ENCODE results near the gene GGN.

Gene GGN

DNA sequence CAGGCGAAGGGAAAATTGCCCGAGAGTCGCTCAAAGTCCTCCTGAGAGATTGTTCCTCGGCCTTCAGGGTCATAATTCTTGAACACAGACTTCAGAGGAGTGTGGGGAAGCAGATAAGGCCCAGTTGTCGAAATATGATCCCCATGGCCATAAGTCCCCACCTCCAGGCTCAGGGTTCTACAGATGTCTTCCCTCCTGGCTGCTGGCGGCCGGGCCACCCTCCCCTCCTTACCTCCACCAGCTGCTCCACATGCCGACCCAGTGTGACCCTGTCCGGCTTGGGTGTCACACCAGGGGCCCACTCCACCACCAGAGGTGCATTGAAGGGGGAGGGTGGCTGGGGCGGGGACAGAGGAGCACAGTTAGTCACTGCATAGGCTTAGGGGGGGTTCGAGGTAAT lies 25.1 kb upstream of the GGN start:
- in situ Hi-C loops (cut with MboI; ENCODE audit: low sequenced_read_pairs): loop anchor here (25.0 kb wide), 1 partner anchor 499 kb away; the partner anchor contains the start of gene CCER2

DNA sequence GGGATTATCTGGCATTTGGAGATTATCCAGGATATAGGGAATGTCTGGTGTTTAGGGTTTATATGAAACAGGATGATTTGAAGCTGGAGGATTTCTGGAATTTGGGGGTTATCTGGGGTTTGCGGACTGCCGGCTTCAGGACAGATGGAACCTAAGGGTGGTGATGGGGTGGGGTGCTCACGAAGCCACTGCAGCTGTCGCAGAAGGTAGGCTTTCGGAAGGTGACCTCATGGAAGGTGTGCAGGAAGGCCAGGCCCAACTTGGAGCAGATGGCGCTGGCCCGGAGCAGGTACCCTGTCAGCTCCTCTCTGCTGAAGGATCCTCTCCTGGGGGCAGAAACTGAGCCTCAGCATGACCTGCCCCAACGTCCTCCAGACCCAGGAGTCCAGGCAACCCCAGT lies 24.7 kb upstream of the GGN start:
- in situ Hi-C loops (cut with MboI; ENCODE audit: low sequenced_read_pairs): loop anchor here (25.0 kb wide), 1 partner anchor 500 kb away; the partner anchor contains the start of gene CCER2

DNA sequence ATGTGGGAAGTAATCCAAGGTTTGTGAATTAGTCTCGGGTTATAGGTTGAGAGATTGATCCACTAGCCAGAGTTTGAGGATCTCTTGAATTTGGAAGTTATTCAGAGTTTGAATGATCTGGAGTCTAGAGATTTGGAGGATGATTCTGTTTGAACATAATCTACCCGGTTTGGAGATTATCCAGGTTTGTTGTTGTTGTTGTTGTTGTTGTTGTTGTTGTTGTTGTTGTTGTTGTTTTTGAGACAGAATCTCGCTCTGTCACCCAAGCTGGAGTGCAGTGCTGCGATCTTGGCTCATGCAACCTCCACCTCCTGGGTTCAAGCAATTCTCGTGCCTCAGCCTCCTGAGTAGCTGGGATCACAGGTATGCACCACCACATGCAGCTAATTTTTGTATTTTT lies 24.1 kb upstream of the GGN start:
- in situ Hi-C loops (cut with MboI; ENCODE audit: low sequenced_read_pairs): loop anchor here (25.0 kb wide), 1 partner anchor 500 kb away; the partner anchor contains the start of gene CCER2

DNA sequence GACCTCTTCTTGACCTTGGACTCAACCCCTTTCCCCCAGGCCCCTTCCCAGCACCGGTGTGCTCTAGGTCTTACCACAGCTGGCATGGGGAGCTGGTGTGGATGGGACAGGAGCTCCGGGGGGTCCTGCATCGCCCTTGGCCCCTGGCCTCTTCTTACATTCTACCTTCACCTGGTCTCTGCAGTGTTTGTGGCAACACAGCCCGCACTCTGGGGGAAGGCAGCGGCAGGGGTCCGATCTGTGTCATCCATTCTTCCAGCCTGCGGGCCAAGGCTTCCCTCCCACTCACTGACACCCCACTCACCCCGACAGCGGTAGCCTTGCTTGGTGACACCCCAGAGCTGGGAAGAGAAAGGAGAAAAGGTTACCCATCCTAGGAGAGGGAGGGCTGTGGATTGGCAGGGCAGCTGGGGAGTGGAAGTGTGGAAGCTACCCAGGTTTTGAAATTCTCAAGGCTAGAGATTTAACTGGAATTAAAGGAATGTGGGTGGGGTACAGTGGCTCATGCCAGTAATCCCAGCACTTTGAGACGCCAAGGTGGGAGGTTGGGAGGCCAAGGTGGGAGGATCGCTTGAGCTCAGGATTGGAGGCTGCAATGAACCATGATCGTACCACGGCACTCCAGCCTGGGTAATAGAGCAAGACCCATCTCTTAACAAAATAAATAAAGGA lies 23.3 kb upstream of the GGN start:
- in situ Hi-C loops (cut with MboI; ENCODE audit: low sequenced_read_pairs): loop anchor here (25.0 kb wide), 1 partner anchor 501 kb away; the partner anchor contains the start of gene CCER2

DNA sequence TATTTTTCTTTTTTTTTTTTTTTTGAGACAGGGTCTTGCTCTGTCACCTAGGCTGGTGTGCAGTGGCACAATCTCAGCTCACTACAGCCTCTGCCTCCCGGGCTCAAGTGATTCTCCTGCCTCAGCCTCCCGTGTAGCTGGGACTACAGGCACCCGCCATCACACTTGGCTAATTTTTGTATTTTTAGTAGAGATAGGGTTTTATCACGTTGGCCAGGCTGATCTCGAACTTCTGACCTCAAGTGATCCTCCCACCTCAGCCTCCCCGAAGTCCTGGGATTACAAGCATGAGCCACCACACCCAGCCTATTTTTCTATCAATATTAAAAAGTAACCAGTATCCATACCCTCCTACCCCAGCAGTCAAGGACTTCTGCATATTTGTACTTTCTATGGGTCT lies 22.6 kb upstream of the GGN start:
- in situ Hi-C loops (cut with MboI; ENCODE audit: low sequenced_read_pairs): loop anchor here (25.0 kb wide), 1 partner anchor 502 kb away; the partner anchor contains the start of gene CCER2

DNA sequence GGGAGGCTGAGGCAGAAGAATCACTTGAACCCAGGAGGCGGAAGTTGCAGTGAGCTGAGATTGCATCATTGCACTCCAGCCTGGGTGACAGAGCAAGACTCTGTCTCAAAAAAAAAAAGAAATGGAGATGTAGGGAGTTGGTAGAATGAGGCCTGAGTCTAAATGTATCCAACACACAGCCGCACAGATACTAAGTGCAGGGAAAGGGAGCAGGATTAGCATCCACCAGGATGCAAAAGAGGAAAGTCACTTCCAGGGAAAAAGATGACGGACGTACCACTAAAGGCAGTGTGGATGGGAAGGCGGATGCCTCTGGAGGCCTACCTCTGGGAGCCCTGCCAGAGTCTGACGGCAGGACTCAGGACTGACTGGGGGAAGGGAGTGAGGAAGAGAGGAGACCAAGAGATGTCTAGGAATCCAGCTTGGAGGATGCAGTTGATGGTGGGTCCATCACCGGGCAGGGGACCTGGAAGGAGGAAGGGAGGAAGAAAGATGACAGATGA lies 21.8 kb upstream of the GGN start:
- in situ Hi-C loops (cut with MboI; ENCODE audit: low sequenced_read_pairs): loop anchor here (25.0 kb wide), 1 partner anchor 503 kb away; the partner anchor contains the start of gene CCER2

DNA sequence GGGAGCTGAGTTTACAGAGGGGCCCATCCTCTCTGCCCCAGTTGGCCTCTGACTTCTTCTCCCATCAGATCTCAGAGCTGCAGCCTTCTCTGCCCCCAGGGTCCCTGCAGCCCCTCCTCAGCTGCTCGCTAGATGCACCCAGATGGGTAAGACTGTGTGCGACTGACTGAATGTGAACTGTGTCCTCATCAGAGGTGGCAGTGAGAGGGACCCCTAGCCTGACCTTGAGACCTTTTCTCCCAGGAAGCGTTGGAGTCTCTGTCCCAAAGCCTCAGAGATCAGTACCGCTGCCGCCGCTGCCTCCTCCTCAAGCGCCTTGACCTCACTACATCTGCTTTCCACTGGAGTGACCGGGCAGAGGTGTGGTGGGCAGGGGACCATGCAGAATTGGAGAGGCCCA lies 17.4 kb upstream of the GGN start:
- in situ Hi-C loops (cut with MboI; ENCODE audit: low sequenced_read_pairs): loop anchor here (25.0 kb wide), 1 partner anchor 507 kb away; the partner anchor contains the start of gene CCER2

DNA sequence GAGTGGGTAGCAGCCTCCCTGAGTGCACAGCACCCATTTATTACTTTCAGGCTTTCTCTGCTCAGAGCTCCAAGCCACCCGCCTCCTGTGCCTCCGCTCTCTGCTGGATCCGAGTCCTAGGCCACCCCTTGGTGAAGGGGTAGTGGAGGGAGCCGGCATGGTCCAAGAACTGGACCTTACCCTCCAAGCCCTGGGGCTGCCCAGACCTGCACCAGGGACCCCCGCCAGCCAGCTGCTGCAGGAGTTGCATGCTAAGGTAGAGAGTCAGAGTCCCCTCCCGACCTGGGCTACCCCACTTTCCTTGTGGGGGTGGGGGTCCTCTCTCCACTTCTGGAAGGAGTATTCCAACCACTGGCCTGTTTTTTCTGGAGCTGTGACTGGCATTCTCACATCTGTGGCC lies 17.0 kb upstream of the GGN start:
- in situ Hi-C loops (cut with MboI; ENCODE audit: low sequenced_read_pairs): loop anchor here (25.0 kb wide), 1 partner anchor 507 kb away; the partner anchor contains the start of gene CCER2

DNA sequence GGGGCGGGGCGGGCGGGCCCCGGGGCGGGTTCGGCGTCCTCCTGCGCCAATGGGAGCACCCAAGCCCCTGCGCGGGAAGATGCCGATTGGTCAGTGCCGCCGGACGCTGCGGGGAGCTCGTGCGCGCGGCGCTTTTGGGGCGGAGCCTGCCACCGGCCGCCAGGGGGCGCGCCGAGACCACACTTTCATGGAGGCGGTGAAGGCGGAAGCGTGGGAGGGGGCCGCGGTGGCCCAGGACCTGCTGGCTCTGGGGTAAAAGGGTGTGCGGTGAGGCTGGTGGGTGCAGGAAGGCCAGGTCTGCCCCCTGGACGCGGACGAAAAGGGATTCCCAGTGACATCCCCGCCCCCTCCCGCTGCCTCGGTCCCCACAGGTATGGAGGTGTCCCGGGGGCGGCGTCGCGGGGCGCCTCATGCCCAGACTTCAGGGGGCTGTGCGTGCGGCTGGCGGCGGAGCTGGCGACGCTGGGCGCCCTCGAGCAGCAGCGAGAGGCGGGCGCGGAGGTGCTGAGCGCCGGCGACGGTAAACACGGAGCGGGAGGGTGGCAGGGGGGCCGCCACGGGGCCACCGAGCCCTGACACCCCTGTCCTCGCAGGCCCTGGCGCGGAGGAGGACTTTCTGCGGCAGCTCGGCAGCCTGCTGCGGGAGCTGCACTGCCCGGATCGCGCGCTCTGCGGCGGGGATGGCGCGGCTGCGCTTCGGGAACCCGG lies 15.3 kb upstream of the GGN start, which contains the start of gene FAM98C:
Gene FAM98C, plus strand, starts transcription at position 127 of the 708 bp plus-strand sequence. Its CDS starts 61 bp downstream, at position 188.
- in situ Hi-C loops (cut with MboI; ENCODE audit: low sequenced_read_pairs): loop anchor here (25.0 kb wide), 1 partner anchor 509 kb away; the partner anchor contains the start of gene CCER2

DNA sequence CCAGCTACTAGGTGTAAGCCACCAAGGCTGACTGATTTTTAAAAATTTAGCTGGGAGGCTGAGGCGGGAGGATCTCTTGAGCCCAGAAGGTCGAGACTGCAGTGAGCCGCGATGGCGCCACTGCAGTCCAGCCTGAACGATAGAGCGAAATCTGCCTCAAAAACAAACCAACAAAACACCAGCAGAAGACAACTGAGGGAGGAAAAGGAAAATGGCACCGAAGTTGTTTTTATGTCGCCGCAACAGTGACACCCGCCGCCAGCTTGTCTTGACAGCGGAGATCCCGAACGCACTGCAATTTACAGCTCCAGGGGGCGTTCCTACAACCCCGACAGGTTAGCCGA lies 14.8 kb upstream of the GGN start:
- in situ Hi-C loops (cut with MboI; ENCODE audit: low sequenced_read_pairs): loop anchor here (25.0 kb wide), 1 partner anchor 510 kb away; the partner anchor contains the start of gene CCER2

DNA sequence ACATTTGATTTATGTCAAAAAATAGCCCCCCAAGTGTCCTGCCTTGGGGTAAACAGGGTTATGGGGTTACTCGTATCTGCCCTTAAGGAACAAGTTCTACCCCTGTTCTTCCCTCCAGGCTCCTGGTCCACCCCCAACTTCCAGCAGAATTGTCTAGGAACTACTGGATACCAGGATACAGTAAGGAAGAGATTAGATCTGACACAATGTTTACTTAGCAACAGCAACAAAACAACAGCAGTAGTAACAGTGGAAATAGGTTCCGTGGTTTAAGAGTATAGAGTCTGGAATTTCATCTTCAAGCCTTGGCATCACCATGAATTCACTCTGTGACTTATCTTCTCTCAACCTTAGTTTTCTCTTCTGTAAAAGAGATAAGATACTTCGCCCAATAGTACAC lies 13.3 kb upstream of the GGN start:
- in situ Hi-C loops (cut with MboI; ENCODE audit: low sequenced_read_pairs): loop anchor here (25.0 kb wide), 1 partner anchor 511 kb away; the partner anchor contains the start of gene CCER2

DNA sequence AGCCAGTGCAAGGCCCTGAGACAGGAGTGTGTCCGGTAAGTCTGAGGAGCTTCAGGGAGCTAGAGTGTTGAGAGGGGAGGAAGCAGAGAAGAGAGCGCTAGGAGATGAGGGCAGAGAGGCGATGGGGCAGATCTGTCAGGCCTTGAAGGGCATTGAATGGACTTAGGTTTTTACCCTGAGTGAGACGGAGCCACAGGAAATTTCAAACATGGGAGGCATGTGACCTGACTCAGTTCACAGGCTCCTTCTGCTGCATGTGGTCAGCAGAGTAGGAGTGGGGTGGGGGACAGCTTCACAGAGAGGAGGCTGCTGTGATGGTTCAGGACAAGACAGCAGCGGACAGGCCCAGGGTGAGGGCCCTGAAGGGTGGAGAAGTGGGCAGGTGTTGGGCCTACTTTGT lies 12.5 kb upstream of the GGN start:
- in situ Hi-C loops (cut with MboI; ENCODE audit: low sequenced_read_pairs): loop anchor here (25.0 kb wide), 1 partner anchor 512 kb away; the partner anchor contains the start of gene CCER2

DNA sequence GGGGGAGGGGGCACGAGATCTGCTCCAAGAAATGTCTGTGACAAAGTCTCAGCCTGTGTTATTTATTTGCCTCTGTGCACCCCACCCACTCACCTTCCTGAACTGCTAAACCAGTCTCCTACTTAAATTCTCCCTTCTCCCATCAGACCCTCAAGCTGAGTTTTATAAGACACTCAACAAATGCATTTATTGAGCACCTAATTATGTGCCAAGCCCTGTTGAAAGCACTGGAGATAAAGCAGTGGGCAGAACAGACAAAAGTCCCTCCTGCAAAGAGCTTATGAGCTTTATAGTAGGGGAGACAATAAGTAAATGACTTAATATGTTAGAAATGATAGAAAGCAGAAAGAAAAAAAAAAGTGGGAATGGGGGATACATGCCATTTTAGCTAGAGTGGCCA lies 11.7 kb upstream of the GGN start:
- in situ Hi-C loops (cut with MboI; ENCODE audit: low sequenced_read_pairs): loop anchor here (10.0 kb wide), 1 partner anchor 225 kb away; no protein-coding TSS in a partner anchor

DNA sequence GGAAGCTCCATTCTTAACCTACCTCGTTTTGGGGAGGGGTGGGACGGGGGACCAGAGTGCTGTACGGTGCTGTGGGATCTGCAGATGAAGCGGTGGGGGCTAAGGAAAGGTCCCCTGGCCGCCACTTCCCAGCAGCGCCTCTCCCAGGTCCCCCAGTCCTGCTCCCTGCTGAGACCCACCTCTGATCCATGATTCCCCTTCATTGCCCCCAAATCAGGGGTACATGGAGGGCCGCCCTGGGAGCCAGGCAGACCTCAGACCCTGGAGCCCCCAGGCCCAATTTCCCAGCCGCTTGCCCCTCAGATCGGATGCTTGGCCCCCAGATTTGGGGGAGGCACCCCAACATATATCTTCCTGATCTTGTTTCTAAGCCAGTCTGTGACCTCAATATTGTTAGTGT lies 11.2 kb upstream of the GGN start:
- in situ Hi-C loops (cut with MboI; ENCODE audit: low sequenced_read_pairs): loop anchor here (10.0 kb wide), 1 partner anchor 226 kb away; no protein-coding TSS in a partner anchor

DNA sequence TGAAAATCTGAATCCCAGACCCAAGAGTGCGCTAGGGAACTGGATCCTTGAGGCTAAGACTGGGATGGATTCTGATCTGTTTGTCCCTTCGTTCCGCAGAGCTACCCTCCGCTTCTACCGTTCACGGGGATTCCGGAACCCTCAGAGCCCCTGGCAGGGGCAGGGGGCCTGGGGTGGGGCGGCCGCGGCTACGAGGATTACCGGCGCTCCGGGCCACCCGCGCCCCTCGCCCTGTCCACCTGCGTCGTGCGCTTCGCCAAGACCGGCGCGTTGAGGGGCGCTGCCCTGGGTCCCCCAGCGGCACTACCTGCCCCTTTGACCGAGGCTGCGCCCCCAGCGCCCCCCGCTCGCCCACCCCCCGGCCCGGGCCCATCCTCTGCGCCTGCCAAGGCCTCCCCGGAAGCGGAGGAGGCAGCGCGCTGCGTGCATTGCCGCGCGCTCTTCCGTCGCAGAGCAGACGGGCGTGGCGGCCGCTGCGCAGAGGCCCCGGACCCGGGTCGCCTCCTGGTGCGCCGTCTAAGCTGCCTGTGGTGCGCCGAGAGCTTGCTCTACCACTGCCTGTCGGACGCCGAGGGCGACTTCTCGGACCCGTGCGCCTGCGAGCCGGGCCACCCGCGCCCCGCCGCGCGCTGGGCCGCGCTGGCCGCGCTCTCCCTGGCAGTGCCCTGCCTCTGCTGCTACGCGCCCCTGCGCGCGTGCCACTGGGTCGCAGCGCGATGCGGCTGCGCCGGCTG lies 7.7 kb upstream of the GGN start:
- in situ Hi-C loops (cut with MboI; ENCODE audit: low sequenced_read_pairs): loop anchor here (10.0 kb wide), 1 partner anchor 229 kb away; no protein-coding TSS in a partner anchor

DNA sequence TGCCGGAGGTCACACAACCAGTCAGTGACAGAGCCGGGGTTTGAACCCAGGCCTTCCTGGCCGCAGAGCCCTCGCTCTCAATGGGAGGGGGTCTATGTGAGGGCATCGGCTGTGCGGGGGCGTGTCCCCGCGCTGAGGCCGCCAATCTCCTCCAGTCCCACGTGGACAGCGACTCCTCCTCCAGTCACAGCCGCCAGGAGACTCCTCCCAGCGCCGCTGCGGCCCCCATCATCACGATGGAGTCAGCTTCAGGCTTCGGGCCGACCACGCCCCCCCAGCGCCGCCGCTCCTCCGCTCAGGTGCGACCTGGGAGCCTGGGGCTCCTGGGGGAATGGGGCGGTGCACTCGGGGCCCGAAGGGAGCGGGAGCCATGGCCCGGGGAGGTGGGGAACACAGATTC lies 6.7 kb upstream of the GGN start:
- in situ Hi-C loops (cut with MboI; ENCODE audit: low sequenced_read_pairs): loop anchor here (10.0 kb wide), 1 partner anchor 230 kb away; no protein-coding TSS in a partner anchor

DNA sequence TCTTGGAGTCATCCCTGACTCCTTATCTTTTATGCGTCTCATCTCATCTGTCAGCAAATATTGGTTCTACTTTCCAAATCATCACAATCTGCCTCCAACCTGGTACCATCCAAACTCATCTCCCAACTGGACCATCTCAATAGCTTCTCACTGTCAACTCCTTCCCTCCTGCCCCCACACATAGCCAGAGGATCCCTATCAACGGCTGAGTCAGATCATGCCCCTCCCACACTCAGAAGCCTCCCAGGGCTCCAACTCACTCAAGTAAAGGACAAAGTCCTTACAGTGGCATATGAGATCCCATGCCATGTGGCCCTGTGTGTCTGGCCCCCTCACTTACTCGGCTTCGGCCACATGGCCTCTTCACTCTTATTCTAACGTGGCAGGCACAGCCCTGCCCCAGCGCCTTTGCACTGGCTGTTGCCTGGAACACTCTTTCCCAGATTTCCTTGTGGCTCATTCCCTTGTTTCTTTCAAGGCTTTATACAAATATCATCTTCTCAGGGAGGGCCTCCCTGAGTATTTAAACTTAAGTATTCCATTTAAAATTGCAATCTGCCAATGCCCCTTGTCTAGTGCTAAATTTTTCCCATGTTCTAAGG lies 5.0 kb upstream of the GGN start:
- in situ Hi-C loops (cut with MboI; ENCODE audit: low sequenced_read_pairs): loop anchor here (10.0 kb wide), 1 partner anchor 232 kb away; no protein-coding TSS in a partner anchor

DNA sequence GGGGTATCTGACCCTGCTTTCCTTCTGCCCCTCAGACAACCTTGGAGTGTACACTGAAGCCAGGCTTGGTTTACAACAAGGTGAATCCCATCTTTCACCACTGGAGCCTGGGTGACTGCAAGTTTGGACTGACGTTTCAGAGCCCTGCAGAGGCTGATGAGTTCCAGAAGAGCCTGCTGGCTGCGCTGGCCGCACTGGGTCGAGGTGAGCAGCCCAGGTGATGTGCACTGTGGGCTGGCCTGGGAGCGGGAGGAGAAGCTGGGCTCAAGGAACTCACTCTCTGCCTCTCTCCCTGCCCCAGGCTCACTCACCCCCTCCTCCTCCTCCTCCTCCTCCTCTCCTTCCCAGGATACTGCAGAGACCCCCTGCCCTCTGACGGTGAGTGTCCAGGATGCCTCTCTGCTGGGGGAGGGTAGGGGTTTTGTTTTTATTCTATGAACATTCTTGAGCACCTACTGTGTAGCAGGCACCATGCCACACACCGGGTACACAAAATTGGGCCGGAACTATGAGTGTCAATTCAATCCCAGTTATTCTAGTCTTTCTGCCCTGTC lies 4.2 kb upstream of the GGN start:
- in situ Hi-C loops (cut with MboI; ENCODE audit: low sequenced_read_pairs): loop anchor here (10.0 kb wide), 1 partner anchor 233 kb away; no protein-coding TSS in a partner anchor

All from HL-60/S4 treated with phorbol 12-myristate 13-acetate at 8.2 ng/mL for 4 days and 3 days (cell line).